ENCODE results near the gene UBA1. TPM values are rescaled to one million over a fixed set of nuclear protein-coding genes. Genes with fewer than 3 reads are reported as not detected.

Gene UBA1
- total RNA-seq, 1 experiment from 2014 or later: 234 TPM

GRCh38 chrX:47174846-47175587 is 18.6 kb upstream of the UBA1 start:
- BruUV-seq (replicated peaks): no TSS peak
- Mint-ChIP-seq H3K4me3 (ENCODE audit: low read depth, unreplicated experiment) (no peak overlapping the region), H3K27ac (ENCODE audit: unreplicated experiment) (no peak overlapping the region), H3K27me3 (ENCODE audit: unreplicated experiment) (no peaks in the 10 kb centered on the region), H3K9me3 (ENCODE audit: low read depth, unreplicated experiment) (no peaks in the 10 kb centered on the region), H3K4me1 (ENCODE audit: low read depth, unreplicated experiment) (no peaks in the 10 kb centered on the region), H3K36me3 (ENCODE audit: insufficient read depth, unreplicated experiment) (peaks cover 42% of the 10 kb centered on the region)
- CTCF ChIA-PET: interaction anchor here (0.6 kb wide), 1 partner anchor 131 kb away, joined by 3 read pairs; no protein-coding TSS in a partner anchor
- no peak for TF ChIP-seq CTCF (IDR thresholded peaks at IDR 0.05; ENCODE audit: unreplicated experiment)
- intact Hi-C loops (cut with micrococcal nuclease; ENCODE audit: unreplicated experiment): no loop called here
- DNase-seq: no peak

GRCh38 chrX:47175588-47175980 is 18.0 kb upstream of the UBA1 start:
- CTCF ChIA-PET: interaction anchor here (0.6 kb wide), 1 partner anchor 132 kb away, joined by 3 read pairs; no protein-coding TSS in a partner anchor
- intact Hi-C loops (cut with micrococcal nuclease; ENCODE audit: unreplicated experiment): no loop called here
- Mint-ChIP-seq H3K27ac (ENCODE audit: unreplicated experiment) (no peak overlapping the region), H3K9me3 (ENCODE audit: low read depth, unreplicated experiment) (no peaks in the 10 kb centered on the region), H3K4me3 (ENCODE audit: low read depth, unreplicated experiment) (no peak overlapping the region), H3K27me3 (ENCODE audit: unreplicated experiment) (no peaks in the 10 kb centered on the region), H3K4me1 (ENCODE audit: low read depth, unreplicated experiment) (no peaks in the 10 kb centered on the region), H3K36me3 (ENCODE audit: insufficient read depth, unreplicated experiment) (peaks cover 42% of the 10 kb centered on the region)
- TF ChIP-seq CTCF (IDR thresholded peaks at IDR 0.05; ENCODE audit: unreplicated experiment): no peak
- BruUV-seq (replicated peaks): no TSS peak
- no peak for DNase-seq

GRCh38 chrX:47176101-47176740 is 17.4 kb upstream of the UBA1 start:
- Mint-ChIP-seq H3K27ac (ENCODE audit: unreplicated experiment) (no peak overlapping the region), H3K4me3 (ENCODE audit: low read depth, unreplicated experiment) (no peak overlapping the region), H3K36me3 (ENCODE audit: insufficient read depth, unreplicated experiment) (peaks cover 42% of the 10 kb centered on the region), H3K9me3 (ENCODE audit: low read depth, unreplicated experiment) (no peaks in the 10 kb centered on the region), H3K27me3 (ENCODE audit: unreplicated experiment) (no peaks in the 10 kb centered on the region), H3K4me1 (ENCODE audit: low read depth, unreplicated experiment) (no peaks in the 10 kb centered on the region)
- intact Hi-C loops (cut with micrococcal nuclease; ENCODE audit: unreplicated experiment): no loop called here
- CTCF ChIA-PET: no interaction called here
- DNase-seq: no peak
- no TSS peak for BruUV-seq (replicated peaks)
- no peak for TF ChIP-seq CTCF (IDR thresholded peaks at IDR 0.05; ENCODE audit: unreplicated experiment)

GRCh38 chrX:47177079-47177478 is 16.6 kb upstream of the UBA1 start:
- no peaks in the 10 kb centered on the region for H3K9me3 Mint-ChIP-seq (ENCODE audit: low read depth, unreplicated experiment)
- TF ChIP-seq CTCF (IDR thresholded peaks at IDR 0.05; ENCODE audit: unreplicated experiment): no peak
- intact Hi-C loops (cut with micrococcal nuclease; ENCODE audit: unreplicated experiment): no loop called here
- H3K36me3 Mint-ChIP-seq (ENCODE audit: insufficient read depth, unreplicated experiment): peaks cover 42% of the 10 kb centered on the region
- CTCF ChIA-PET: no interaction called here
- no peak overlapping the region for H3K27ac Mint-ChIP-seq (ENCODE audit: unreplicated experiment)
- no peak for DNase-seq
- no TSS peak for BruUV-seq (replicated peaks)
- H3K4me3 Mint-ChIP-seq (ENCODE audit: low read depth, unreplicated experiment): no peak overlapping the region
- H3K27me3 Mint-ChIP-seq (ENCODE audit: unreplicated experiment): no peaks in the 10 kb centered on the region
- H3K4me1 Mint-ChIP-seq (ENCODE audit: low read depth, unreplicated experiment): no peaks in the 10 kb centered on the region
